GM21576 (cell line): ENCODE data around the gene EPHA1.
"Not testable (repeated sequence)": the region's sequence is repeated elsewhere in the genome, so short reads cannot be mapped to it uniquely, and the experiment has no call there.

Experiments used
- ATAC-seq: cut with Tn5 transposase; IDR thresholded peaks from one replicate; pipeline ENCODE4 v1.9.1; 2021; ENCODE audit warnings: mild to moderate bottlenecking, moderate library complexity; ENCODE audit not compliant: unreplicated experiment

Gene EPHA1

GRCh38 chr7:143433759-143434158 is 25.1 kb upstream of the EPHA1 start:
- ATAC-seq = no peak

- ATAC-seq = no peak
Observed at GRCh38 chr7:143431109-143431508, 22.5 kb upstream of the EPHA1 start.

- no peak for ATAC-seq
Observed at GRCh38 chr7:143429770-143430698, 21.4 kb upstream of the EPHA1 start.

- no peak for ATAC-seq
Observed at GRCh38 chr7:143426479-143427142, 18.0 kb upstream of the EPHA1 start.

GRCh38 chr7:143424476-143424875 is 15.8 kb upstream of the EPHA1 start:
- not testable (repeated sequence) for ATAC-seq

- ATAC-seq = no peak
Observed at GRCh38 chr7:143422033-143422432, 13.4 kb upstream of the EPHA1 start.

GRCh38 chr7:143420624-143421023 is 12.0 kb upstream of the EPHA1 start:
- ATAC-seq = not testable (repeated sequence)

- ATAC-seq = no peak
Observed at GRCh38 chr7:143419880-143420279, 11.2 kb upstream of the EPHA1 start.

GRCh38 chr7:143418681-143419458 is 10.2 kb upstream of the EPHA1 start:
- no peak for ATAC-seq

- ATAC-seq = no peak
Observed at GRCh38 chr7:143417734-143418383, 9.2 kb upstream of the EPHA1 start.

- no peak for ATAC-seq
Observed at GRCh38 chr7:143416565-143417149, 8.0 kb upstream of the EPHA1 start.

GRCh38 chr7:143415742-143416397 is 7.2 kb upstream of the EPHA1 start:
- ATAC-seq = no peak

- ATAC-seq = not testable (repeated sequence)
Observed at GRCh38 chr7:143415209-143415608, 6.6 kb upstream of the EPHA1 start.

GRCh38 chr7:143413123-143413522 is 4.5 kb upstream of the EPHA1 start:
- ATAC-seq = no peak

GRCh38 chr7:143411976-143412708 is 3.5 kb upstream of the EPHA1 start:
- no peak for ATAC-seq

- ATAC-seq = no peak
Observed at GRCh38 chr7:143410521-143411004, 1.9 kb upstream of the EPHA1 start.

- ATAC-seq = no peak
Observed at GRCh38 chr7:143408252-143408685, 387 bp downstream of the EPHA1 start.

- no peak for ATAC-seq
Observed at GRCh38 chr7:143407287-143408251, 1.1 kb downstream of the EPHA1 start.
